Fibroblast of villous mesenchyme (primary cell): ENCODE measurements around the gene SP100. TPM values are rescaled to one million over a fixed set of nuclear protein-coding genes. Genes with fewer than 3 reads are reported as not detected.
"Not testable (repeated sequence)": the region's sequence is repeated elsewhere in the genome, so short reads cannot be mapped to it uniquely, and the experiment has no call there.

Experiments used
- DNase-seq: peaks from one replicate; pipeline ENCODE4 v3.0.0-alpha.2; 2010; ENCODE audit warnings: low read depth
- H3K4me3 ChIP-seq: 2 replicates; pipeline ENCODE4 v1.5.1; 2011; ENCODE audit warnings: low read depth, mild to moderate bottlenecking, low read length
- CTCF ChIP-seq: IDR thresholded peaks from 2 replicates; pipeline ENCODE4 v1.5.1; 2012; ENCODE audit warnings: low read depth, mild to moderate bottlenecking, low read length; ENCODE audit not compliant: insufficient read depth
- total RNA-seq: library from RNA; depleted of rRNA; stranded (reverse); fragments of >200 nt; gene quantifications from 2 replicates; pipeline ENCODE4 v1.2.3, GENCODE V29; 2012

The SP100 gene
- total RNA-seq, 1 donor: 119 TPM

GRCh38 chr2:230434677-230435324 is 18.8 kb downstream of the SP100 start:
- H3K4me3 ChIP-seq: no peak overlapping the region
- no peak for TF ChIP-seq CTCF
- DNase-seq: peak; percentile 45

- DNase-seq: no peak
- H3K4me3 ChIP-seq: no peak overlapping the region
- TF ChIP-seq CTCF: no peak
Observed at GRCh38 chr2:230435431-230435830, 19.4 kb downstream of the SP100 start.

GRCh38 chr2:230439121-230439520 is 23.1 kb downstream of the SP100 start:
- not testable (repeated sequence) for H3K4me3 ChIP-seq, DNase-seq

GRCh38 chr2:230439590-230439989 is 23.6 kb downstream of the SP100 start:
- no peak for TF ChIP-seq CTCF
- no peak for DNase-seq
- H3K4me3 ChIP-seq: no peak overlapping the region

GRCh38 chr2:230441227-230441897 is 25.4 kb downstream of the SP100 start:
- H3K4me3 ChIP-seq: no peak overlapping the region

GRCh38 chr2:230443541-230443940 is 27.5 kb downstream of the SP100 start:
- no peak overlapping the region for H3K4me3 ChIP-seq
- DNase-seq: peak; percentile 19
- no peak for TF ChIP-seq CTCF

More at GRCh38 chr2:230441227-230441897, 25.4 kb downstream of the SP100 start:
- no peak for TF ChIP-seq CTCF
- DNase-seq: peak; percentile 71

- TF ChIP-seq CTCF: no peak
- no peak for DNase-seq
- no peak overlapping the region for H3K4me3 ChIP-seq
Observed at GRCh38 chr2:230444832-230445231, 28.8 kb downstream of the SP100 start.
